ENCODE data around the gene SCARB1.

The SCARB1 gene

GRCh38 chr12:124750787-124751471 is 112.7 kb downstream of the SCARB1 start:
- Mint-ChIP-seq H3K4me1 (ENCODE audit: low read depth) (peaks cover 26% of the 10 kb centered on the region), H3K36me3 (ENCODE audit: low read depth) (no peaks in the 10 kb centered on the region), H3K4me3 (no peak overlapping the region), H3K27ac (no peak overlapping the region), H3K27me3 (peaks cover 30% of the 10 kb centered on the region), H3K9me3 (no peaks in the 10 kb centered on the region)
- DNase-seq = no peak

- Mint-ChIP-seq H3K4me3 (no peak overlapping the region), H3K36me3 (ENCODE audit: low read depth) (no peaks in the 10 kb centered on the region), H3K27ac (no peak overlapping the region), H3K9me3 (no peaks in the 10 kb centered on the region), H3K27me3 (peaks cover 29% of the 10 kb centered on the region), H3K4me1 (ENCODE audit: low read depth) (peaks cover 26% of the 10 kb centered on the region)
- no peak for DNase-seq
Observed at GRCh38 chr12:124750149-124750656, 113.5 kb downstream of the SCARB1 start.

- H3K27me3 Mint-ChIP-seq = peaks cover 28% of the 10 kb centered on the region
- DNase-seq = no peak
- peaks cover 21% of the 10 kb centered on the region for H3K4me1 Mint-ChIP-seq (ENCODE audit: low read depth)
- no peak overlapping the region for H3K27ac Mint-ChIP-seq
- H3K4me3 Mint-ChIP-seq = no peak overlapping the region
- no peaks in the 10 kb centered on the region for H3K9me3 Mint-ChIP-seq
- H3K36me3 Mint-ChIP-seq (ENCODE audit: low read depth) = no peaks in the 10 kb centered on the region
Observed at GRCh38 chr12:124749725-124750124, 113.9 kb downstream of the SCARB1 start.

- Mint-ChIP-seq H3K4me1 (ENCODE audit: low read depth) (peaks cover 20% of the 10 kb centered on the region), H3K4me3 (no peak overlapping the region), H3K27me3 (peaks cover 21% of the 10 kb centered on the region), H3K36me3 (ENCODE audit: low read depth) (no peaks in the 10 kb centered on the region), H3K9me3 (no peaks in the 10 kb centered on the region), H3K27ac (no peak overlapping the region)
- no peak for DNase-seq
Observed at GRCh38 chr12:124747426-124748161, 116.1 kb downstream of the SCARB1 start.

GRCh38 chr12:124746649-124747425 is 116.8 kb downstream of the SCARB1 start:
- peaks cover 20% of the 10 kb centered on the region for H3K4me1 Mint-ChIP-seq (ENCODE audit: low read depth)
- H3K9me3 Mint-ChIP-seq = no peaks in the 10 kb centered on the region
- H3K27me3 Mint-ChIP-seq = peaks cover 19% of the 10 kb centered on the region
- H3K4me3 Mint-ChIP-seq = no peak overlapping the region
- no peak for DNase-seq
- no peak overlapping the region for H3K27ac Mint-ChIP-seq
- no peaks in the 10 kb centered on the region for H3K36me3 Mint-ChIP-seq (ENCODE audit: low read depth)

- Mint-ChIP-seq H3K27ac (no peak overlapping the region), H3K4me1 (ENCODE audit: low read depth) (peaks cover 24% of the 10 kb centered on the region), H3K27me3 (peaks cover 19% of the 10 kb centered on the region), H3K9me3 (no peaks in the 10 kb centered on the region), H3K36me3 (ENCODE audit: low read depth) (no peaks in the 10 kb centered on the region), H3K4me3 (no peak overlapping the region)
- no peak for DNase-seq
Observed at GRCh38 chr12:124745891-124746570, 117.6 kb downstream of the SCARB1 start.

- DNase-seq = no peak
- Mint-ChIP-seq H3K4me3 (no peak overlapping the region), H3K27me3 (peaks cover 19% of the 10 kb centered on the region), H3K36me3 (ENCODE audit: low read depth) (no peaks in the 10 kb centered on the region), H3K4me1 (ENCODE audit: low read depth) (peaks cover 29% of the 10 kb centered on the region), H3K9me3 (no peaks in the 10 kb centered on the region), H3K27ac (no peak overlapping the region)
Observed at GRCh38 chr12:124745465-124745890, 118.2 kb downstream of the SCARB1 start.

GRCh38 chr12:124744659-124745464 is 118.8 kb downstream of the SCARB1 start:
- Mint-ChIP-seq H3K27me3 (peaks cover 15% of the 10 kb centered on the region), H3K36me3 (ENCODE audit: low read depth) (no peaks in the 10 kb centered on the region), H3K9me3 (no peaks in the 10 kb centered on the region), H3K27ac (no peak overlapping the region), H3K4me1 (ENCODE audit: low read depth) (peaks cover 35% of the 10 kb centered on the region), H3K4me3 (no peak overlapping the region)
- no peak for DNase-seq

- peaks cover 39% of the 10 kb centered on the region for H3K4me1 Mint-ChIP-seq (ENCODE audit: low read depth)
- peaks cover 14% of the 10 kb centered on the region for H3K27me3 Mint-ChIP-seq
- no peak for DNase-seq
- no peaks in the 10 kb centered on the region for H3K9me3 Mint-ChIP-seq
- H3K27ac Mint-ChIP-seq = no peak overlapping the region
- no peak overlapping the region for H3K4me3 Mint-ChIP-seq
- no peaks in the 10 kb centered on the region for H3K36me3 Mint-ChIP-seq (ENCODE audit: low read depth)
Observed at GRCh38 chr12:124744273-124744640, 119.4 kb downstream of the SCARB1 start.

- no peaks in the 10 kb centered on the region for H3K9me3 Mint-ChIP-seq
- peaks cover 43% of the 10 kb centered on the region for H3K4me1 Mint-ChIP-seq (ENCODE audit: low read depth)
- H3K36me3 Mint-ChIP-seq (ENCODE audit: low read depth) = no peaks in the 10 kb centered on the region
- DNase-seq = no peak
- no peak overlapping the region for H3K4me3 Mint-ChIP-seq
- H3K27ac Mint-ChIP-seq = no peak overlapping the region
- peaks cover 13% of the 10 kb centered on the region for H3K27me3 Mint-ChIP-seq
Observed at GRCh38 chr12:124743479-124744272, 120.0 kb downstream of the SCARB1 start.

- no peaks in the 10 kb centered on the region for H3K36me3 Mint-ChIP-seq (ENCODE audit: low read depth)
- H3K9me3 Mint-ChIP-seq = no peaks in the 10 kb centered on the region
- H3K27me3 Mint-ChIP-seq = peaks cover 10% of the 10 kb centered on the region
- no peak for DNase-seq
- H3K27ac Mint-ChIP-seq = no peak overlapping the region
- H3K4me3 Mint-ChIP-seq = no peak overlapping the region
- peaks cover 47% of the 10 kb centered on the region for H3K4me1 Mint-ChIP-seq (ENCODE audit: low read depth)
Observed at GRCh38 chr12:124742678-124743077, 121.0 kb downstream of the SCARB1 start.

GRCh38 chr12:124742111-124742510 is 121.6 kb downstream of the SCARB1 start:
- peaks cover 43% of the 10 kb centered on the region for H3K4me1 Mint-ChIP-seq (ENCODE audit: low read depth)
- H3K9me3 Mint-ChIP-seq = no peaks in the 10 kb centered on the region
- H3K36me3 Mint-ChIP-seq (ENCODE audit: low read depth) = no peaks in the 10 kb centered on the region
- no peak for DNase-seq
- H3K4me3 Mint-ChIP-seq = no peak overlapping the region
- no peak overlapping the region for H3K27ac Mint-ChIP-seq
- H3K27me3 Mint-ChIP-seq = peaks cover 9% of the 10 kb centered on the region

- H3K4me1 Mint-ChIP-seq (ENCODE audit: low read depth) = peaks cover 43% of the 10 kb centered on the region
Observed at GRCh38 chr12:124741211-124741610, 122.5 kb downstream of the SCARB1 start.

More at GRCh38 chr12:124741211-124741610, 122.5 kb downstream of the SCARB1 start:
- Mint-ChIP-seq H3K4me3 (no peak overlapping the region), H3K36me3 (ENCODE audit: low read depth) (no peaks in the 10 kb centered on the region), H3K27me3 (peaks cover 6% of the 10 kb centered on the region), H3K9me3 (no peaks in the 10 kb centered on the region), H3K27ac (no peak overlapping the region)
- no peak for DNase-seq

Measured in activated T-cell treated with anti-CD3 and anti-CD28 coated beads, Interleukin-2, amount 50 U/mL, for 24 hours (primary cell).